Stimulated activated naive CD4-positive, alpha-beta T cell treated with Interleukin-2 at 50 U/mL for 16 hours (primary cell): Measurements from ENCODE around the gene DZIP3.

ENCODE experiments used
- DNase-seq: peaks from one replicate; lab custom pipeline; 2025; lab: John Stamatoyannopoulos, UW

DZIP3 gene, protein sequence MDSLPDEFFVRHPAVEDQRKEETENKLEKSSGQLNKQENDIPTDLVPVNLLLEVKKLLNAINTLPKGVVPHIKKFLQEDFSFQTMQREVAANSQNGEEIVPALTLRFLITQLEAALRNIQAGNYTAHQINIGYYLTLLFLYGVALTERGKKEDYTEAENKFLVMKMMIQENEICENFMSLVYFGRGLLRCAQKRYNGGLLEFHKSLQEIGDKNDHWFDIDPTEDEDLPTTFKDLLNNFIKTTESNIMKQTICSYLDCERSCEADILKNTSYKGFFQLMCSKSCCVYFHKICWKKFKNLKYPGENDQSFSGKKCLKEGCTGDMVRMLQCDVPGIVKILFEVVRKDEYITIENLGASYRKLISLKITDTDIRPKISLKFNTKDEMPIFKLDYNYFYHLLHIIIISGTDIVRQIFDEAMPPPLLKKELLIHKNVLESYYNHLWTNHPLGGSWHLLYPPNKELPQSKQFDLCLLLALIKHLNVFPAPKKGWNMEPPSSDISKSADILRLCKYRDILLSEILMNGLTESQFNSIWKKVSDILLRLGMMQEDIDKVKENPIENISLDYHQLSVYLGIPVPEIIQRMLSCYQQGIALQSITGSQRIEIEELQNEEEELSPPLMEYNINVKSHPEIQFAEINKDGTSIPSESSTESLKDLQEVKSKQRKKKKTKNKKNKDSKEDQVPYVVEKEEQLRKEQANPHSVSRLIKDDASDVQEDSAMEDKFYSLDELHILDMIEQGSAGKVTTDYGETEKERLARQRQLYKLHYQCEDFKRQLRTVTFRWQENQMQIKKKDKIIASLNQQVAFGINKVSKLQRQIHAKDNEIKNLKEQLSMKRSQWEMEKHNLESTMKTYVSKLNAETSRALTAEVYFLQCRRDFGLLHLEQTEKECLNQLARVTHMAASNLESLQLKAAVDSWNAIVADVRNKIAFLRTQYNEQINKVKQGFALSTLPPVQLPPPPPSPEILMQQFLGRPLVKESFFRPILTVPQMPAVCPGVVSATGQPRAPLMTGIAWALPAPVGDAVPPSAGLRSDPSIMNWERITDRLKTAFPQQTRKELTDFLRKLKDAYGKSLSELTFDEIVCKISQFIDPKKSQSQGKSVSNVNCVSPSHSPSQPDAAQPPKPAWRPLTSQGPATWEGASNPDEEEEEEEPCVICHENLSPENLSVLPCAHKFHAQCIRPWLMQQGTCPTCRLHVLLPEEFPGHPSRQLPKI

DNA sequence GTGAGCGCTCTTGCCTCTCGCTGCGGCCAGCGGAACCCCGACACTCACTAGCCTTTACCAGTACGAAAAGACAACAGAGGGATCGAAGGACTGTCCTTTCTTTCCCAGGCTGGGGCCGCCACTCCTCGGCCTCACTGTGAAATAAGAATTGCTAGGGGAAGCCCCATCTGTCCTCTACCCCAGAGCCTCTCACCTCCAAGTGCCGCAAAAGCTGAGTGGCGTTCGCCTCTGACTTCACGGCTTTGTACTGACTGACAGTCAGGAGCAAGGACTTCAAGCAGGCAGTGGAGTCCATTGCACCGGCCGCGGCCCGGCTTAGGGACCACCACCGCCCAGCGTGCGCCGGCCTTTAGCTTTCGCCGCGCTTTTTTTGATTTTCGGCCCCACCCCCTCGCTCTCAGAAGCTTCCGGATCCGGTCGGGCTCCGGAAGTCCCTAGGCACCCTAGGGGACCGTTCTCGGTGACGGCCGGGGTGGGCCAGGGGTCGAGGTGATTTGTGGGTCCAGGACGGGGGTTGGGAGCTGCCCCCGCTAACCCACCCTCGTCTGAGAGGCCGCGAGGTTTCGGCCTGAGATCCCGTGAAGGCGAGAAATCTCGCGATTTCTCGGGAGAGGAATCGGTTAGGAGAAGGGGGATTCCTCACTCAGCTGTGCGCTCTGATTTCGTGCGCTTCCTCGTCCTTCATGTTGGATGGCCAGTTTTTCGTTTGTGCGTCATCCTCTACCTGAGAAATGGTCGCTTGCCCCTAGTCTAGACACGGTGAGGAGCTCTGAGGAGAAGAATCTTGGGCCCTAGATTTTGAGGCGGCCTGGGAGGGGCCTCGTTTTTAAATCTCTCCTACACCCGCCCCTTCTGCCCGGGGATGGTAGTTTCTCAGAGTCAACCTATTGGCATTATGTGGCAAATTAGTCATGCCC is at the start of gene DZIP3, which contains the start of gene CIP2A:
Gene DZIP3, plus strand, starts transcription at position 642 of the 917 bp plus-strand sequence. CDS start 15,685 bp downstream, outside the sequence.
Gene CIP2A, minus strand, starts transcription at position 358 of the 917 bp plus-strand sequence. Its CDS starts 63 bp downstream, at position 295.
- DNase-seq: peak; percentile 80

DNA sequence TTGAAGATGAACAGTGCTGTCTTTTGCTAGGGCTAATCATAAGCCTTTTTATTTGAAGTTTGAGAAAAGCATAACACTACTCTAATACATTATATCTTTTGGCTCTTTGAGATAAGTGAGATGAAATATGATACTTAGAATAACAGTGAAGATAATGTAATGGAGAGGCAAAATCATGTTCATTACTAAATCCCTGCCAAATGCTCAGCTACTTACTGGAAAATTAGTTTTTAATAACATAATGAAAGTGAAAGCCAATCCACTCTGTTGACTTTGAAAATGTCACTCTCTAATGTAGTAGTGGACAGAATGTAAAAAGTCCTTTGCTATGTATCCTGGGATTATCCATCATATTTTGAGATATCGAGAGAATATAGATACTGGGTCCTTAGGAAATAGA is 43.3 kb upstream of the DZIP3 start:
- DNase-seq: no peak

DNA sequence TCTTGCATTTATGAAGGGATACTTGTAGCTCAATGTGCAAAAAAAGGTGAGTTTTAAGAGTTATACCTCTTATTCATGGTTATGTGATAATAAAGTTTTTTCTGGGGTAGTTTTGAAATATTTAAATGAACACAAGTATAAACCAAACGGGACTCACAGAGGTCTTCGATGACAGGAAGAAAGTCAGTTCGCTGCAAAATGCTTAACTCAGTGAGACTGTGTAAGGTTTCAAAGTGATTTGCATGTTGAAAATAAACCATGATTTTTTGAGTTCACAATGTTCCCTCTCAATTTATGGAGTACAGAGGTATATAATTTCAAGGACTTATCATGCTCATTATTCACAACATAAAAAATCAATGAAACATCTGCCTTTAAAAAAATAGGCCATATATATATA is 42.8 kb upstream of the DZIP3 start:
- DNase-seq: no peak

DNA sequence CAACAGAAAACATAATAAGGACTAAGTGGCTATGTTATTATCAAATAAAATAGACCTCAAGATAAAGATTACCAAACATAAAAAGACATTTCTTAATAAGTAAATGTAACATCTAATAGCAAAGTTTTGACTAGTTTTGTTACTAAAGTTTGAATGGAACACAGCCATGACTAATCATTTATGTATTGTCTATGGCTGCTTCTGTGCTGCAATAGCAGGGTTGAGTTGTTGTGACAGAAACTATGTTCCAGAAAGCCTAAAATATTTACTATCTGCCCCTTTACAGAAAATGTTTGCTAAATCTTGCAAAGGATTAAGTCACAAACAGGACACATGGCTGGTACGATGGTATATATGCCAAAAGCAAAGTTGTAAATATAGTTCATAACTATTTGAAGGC is 41.2 kb upstream of the DZIP3 start:
- no peak for DNase-seq

DNA sequence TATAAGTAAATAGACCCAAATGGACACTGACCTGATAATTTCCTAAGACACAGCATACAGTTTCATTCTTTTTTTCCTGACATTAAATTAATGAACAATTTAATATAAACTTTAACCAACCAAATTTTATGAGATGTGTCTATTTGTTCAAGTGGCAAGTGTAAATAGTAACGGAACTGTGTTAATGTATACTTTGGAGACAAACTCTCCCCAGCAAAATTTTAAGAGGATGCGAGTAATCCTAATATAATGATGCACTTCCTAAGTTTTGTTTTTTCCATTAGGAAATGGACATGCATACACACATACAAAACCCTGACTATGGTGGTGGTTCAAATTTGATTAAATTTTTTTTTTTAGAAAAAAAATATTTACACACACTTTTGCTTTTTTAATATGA is 40.6 kb upstream of the DZIP3 start:
- DNase-seq: no peak

DNA sequence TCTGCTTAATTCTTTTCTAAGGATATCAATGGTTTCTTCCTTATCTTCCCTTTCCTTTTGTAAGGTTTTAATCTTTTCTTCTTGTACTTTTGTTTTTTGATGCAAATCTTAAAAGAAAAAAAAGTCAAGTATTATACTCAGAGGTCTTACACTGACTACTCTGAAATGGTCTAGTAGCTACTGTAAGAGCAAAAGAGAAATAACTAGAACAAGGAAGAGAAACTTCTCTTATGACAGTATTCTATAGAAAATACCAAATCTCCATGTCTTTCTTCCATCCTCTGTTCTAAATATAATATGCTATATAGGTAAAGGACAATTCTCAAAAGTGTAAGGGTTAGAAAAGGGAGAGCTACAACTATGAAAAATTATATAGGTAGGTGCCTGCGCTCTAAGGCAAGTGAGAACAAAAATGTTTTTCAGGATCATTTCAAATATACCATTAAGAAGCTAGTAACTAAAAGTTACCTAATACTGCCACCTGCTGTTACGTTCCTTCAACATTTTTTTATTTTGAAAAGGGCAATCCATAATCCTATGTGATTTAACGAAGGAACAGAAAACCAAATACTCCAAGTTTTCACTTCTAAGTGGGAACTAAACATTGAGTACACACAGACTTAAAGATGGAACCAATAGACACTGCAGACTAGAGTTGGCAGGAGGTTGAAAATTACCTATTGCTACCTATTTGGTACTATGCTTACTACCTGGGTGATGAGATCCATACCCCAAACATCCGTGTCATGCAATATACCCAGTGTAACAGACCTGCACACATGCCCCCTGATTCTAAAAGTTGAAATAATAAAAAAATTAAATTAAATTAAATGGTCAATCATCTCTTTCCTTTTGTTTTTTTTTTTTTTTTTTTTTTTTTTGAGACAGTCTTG is 37.0 kb upstream of the DZIP3 start:
- no peak for DNase-seq

DNA sequence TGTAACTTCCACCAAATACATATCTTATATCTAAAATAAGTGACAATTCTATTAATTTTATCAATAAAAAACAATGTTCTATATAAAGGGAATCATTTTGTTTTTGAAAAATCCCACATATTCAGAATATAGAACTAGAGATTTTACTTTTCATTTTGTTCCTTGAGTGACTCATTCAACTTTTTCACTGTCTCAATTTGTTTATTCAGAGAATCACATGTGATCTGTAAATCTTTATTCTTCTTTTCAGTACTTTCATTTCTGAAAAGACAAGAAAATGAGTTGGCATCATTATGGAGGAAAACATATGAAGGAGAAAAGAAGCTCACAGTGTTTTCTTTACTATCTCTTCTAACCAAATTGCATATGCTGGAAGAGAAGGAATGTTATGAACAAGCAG is 35.3 kb upstream of the DZIP3 start:
- no peak for DNase-seq

DNA sequence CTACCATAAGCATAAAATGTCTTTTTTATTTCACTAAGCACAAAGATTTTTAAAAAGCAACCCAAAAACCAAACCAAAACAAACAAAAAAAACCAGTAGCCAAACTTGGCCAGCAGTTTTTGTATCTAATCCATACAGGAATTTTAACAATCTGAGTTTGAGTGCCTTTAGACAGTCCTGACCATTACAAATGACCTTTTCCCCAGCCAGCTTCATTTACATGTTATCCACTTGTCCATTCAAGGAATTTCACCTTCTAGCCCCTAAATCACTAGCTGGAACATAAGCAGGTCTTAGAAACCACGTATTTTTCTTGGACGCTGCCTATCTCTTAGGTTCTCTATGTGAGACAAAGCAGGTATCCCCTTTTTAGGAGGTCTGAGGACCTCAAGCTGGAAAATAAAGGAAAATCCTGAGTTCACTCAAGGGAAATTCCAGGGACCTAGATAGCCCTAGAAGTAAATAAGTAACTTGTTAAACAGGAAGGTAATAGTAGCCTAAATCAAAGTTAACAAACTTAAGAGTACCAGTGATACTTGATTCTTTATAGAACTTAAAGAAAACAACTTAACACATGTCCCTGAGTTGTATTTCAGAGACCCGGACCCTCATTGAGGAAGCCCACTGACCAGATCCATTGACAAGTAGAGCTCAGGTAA is 34.5 kb upstream of the DZIP3 start:
- DNase-seq: no peak

DNA sequence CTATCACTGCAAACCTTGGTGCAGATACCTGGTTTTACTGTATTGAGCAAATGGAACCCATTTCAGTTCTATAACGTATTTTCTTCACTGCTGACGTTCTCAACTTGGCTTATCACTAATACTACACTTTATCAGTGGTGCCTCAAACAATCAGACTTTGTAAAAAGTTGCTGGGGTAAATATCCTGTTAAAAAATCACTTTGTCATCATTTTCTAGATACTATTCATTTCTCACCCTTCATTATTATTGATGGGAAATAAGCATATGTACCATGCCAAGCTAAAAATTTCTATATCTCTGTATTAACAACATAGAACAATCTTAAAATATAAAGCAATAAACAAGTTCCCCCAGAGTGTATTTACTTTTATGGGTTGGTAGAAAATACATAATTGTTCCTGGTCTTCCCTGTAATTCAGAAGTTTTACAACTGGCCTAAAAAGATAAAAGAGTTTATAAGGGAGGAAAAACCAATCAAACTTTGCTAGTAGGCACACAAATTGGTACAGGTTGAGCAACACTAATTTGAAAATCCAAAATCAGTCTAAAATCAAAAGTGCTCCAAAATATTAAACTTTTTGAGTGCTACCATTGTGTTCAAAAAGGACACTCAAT is 33.4 kb upstream of the DZIP3 start:
- no peak for DNase-seq

DNA sequence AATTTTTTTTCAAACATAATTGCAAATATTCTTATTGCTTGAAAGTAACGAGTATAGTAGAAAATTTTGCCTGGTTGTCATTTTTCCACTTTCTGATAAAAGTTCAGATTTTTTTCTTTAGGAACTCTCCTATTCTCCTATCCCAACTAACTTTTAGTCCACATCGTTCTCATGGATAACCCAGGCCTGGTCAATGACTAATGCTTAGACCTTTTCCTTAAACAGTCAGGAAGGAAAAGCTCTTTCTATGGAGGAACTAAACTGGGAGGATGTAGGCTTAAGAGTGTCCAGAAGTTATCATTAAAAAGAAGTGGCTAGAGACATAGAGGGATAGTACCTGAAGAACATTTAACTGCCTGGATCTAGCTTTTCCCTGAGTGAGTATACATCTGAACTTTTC is 27.0 kb upstream of the DZIP3 start:
- DNase-seq: no peak

DNA sequence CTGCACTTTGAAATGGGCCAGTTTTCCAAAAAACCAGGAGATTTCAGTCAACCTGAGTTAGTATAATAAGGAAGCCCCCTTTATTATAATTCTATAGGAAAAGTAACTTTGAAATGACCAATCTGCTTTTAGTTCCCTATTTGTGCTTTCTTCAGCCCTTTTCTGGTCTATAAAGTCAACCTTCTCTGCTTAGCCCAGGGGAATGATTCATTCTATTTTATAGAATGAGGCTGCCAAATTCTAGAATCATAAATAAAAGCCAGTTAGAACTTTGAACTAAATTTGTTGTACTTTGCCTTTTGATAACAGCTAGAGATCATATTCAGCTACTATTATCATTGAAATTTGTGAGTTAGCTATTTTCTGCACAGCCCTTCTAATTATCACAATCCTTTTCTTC is 25.0 kb upstream of the DZIP3 start:
- no peak for DNase-seq

DNA sequence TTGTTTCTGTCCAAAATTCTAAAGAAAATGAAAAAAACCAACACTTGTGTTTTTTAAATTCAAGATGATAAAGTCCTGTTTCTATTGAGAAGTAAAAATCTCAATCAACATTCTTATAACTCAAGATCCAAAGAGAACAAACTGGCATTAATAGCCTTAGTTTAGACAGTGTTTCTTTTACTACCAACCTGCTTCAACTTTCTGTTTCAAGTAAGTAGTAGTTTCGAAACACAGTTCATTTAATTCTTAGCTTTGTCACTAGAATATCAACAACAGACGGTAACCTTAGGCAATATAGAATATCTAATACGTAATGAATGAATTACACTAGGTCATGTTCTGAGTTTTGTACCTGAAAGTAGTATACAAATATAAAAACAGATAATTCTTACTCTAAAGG is 24.0 kb upstream of the DZIP3 start:
- DNase-seq: no peak

DNA sequence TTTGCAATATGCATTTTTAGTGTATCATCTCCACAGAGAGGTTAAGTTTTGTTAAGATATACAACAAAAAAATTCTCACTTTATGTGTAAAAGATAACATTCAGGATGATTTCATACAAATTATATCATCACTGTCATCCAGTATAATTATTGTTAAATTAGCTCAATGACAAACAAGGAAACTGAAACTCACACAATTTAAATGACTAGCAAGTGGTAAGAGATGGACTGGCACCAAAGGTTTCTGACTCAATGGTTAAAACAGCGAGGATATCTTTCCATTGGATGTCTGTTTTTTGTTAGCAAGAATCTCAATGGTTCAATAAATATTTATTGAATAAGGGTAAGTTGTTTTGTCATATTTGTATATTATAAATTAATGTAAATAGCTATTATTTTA is 22.9 kb upstream of the DZIP3 start:
- no peak for DNase-seq

DNA sequence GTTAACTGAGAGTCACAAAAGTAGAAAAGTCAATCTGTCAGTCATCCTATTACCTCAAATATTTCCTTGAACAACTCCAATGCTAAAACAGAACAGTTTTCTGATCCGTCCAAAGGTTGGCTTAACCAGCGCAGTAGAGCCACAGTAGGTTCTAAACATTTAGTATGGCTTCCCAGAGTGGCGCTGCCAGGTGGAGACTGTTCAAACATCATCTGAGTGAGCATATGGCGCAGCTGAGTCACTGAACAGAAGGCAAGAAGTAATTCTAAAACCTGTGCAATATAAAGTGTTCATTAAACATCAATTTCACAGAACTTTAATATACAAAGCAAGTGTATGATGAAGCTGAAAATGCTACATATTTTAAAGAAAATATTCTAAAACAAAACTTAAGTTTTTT is 20.2 kb upstream of the DZIP3 start:
- DNase-seq: no peak

DNA sequence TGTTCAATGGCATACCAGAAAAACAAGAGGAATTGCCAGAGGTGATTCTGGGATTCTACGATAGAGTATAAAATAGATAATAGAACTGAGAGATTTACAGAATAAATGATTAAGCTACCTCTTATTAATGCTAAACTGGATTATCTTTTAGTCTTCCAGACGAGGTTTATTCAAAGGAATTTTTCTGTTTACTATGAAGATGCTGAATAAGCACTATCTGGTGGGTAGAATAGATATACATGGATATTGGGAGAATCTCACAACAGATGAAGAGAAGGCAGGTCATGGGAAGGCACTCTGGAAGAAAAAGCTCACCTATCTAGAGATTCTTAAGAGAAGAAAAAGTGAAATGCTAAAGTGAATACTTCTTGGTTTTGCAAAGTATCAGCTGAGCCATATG is 11.5 kb upstream of the DZIP3 start:
- DNase-seq: no peak

DNA sequence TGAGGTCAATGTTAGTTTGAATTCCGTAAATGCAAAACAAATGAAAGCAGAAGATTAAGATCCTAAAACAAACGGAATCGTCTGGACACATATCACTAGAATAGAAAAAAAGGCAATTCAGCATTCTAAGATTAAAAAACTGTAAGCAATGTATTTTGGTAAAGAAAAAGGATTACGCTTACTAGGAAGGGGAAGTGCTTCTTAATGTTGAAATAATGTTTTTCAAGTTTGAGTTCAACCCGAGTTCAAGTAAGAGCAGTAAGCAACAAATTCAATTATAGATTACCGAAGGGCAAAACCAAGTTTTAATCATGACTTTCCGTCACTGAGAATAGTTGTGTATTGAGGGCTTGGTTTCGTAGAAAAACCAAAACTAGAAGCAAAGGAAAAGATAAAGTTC is 921 bp upstream of the DZIP3 start:
- DNase-seq: no peak

DNA sequence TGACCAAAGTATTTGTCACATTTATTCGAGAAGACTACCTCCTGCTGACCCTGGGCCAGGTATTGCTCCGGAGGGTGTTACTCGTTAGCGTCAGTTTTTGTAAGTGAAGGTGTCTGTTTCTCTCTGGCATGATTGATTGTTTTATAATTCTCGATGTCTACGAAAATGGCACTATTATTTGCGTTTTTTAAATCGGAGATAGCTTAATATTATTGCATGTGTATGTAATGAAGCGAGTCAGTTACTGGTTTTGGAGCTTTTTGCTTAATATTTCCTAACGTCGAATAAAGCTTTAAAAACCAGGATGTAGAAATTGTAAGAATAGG is 439 bp downstream of the DZIP3 start:
- DNase-seq: no peak

DNA sequence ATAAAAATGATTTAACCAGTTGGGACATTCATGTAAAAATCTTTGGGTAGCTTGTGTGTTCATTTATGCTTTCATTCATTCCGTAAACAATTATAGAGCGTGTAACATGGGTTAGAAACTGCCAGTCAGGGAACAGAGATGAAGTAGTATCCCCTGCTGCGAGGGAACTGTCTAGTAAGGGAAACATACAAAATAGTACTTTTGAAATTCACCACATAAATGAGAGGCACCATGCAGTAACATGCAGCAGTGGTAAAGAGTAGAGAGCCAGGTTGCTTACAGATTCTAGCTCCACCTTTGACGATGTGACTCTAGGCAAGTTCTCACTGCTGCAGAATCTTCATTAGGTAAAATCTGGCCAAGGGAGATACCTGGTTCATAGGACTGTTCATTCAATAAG is 938 bp downstream of the DZIP3 start:
- no peak for DNase-seq

DNA sequence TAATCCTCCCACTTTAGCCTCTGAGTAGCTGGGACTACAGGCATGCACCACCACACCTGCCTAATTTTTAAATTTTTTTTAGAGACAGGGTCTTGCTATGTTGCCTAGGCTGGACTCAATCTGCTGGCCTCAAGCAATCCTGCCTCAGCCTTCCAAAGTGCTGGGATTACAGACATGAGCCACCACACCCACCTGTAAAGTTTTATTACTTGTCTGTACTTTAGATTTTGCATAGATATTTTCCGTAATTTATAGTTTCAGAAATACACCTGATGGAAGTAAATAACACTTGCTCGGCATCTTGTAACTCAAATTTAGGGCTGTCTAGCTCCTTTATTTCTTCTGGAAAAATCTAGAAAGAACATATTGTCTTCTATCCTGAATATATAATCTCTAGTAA is 5.8 kb downstream of the DZIP3 start:
- DNase-seq: no peak

DNA sequence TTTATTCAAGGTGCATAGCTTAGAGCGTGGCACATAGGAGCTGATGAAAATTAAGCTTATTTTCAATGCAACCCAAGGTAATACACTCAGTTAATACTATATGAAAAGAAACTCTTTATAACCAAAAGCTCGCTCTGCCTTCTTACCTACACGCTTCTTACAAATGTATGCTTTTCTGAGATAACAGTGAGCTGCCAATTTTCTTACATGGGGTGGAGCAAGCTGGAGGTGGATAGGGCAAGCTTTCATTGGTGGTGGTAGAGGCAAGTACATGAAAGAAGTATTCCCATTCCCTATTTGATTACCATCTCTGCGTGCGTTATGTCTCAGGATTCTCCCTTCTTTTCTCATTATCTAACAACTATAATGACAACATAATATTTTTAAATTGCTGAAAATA is 8.9 kb downstream of the DZIP3 start:
- no peak for DNase-seq
